Measurements from ENCODE around the gene SLC6A19.

The SLC6A19 gene

GRCh38 chr5:1164696-1165630 is 36.4 kb upstream of the SLC6A19 start:
- Histone ChIP-seq H3K27ac (no peak overlapping the region), H3K4me3 (no peak overlapping the region)

DNA sequence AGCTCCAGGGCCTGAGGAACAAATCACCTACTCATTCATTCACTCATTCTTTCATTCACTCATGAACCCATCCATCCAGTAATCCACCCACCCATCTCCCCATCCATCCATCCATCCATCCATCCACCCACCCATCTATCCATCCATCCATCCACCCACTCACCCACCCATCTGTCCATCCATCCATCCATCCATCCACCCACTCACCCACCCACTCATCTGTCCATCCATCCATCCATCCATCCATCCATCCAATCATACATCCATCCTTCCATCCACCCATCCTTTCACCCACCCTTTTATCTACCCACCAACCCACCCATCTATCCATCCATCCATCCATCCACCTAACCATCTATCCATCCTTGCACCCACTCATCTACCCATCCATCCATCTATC is 35.5 kb upstream of the SLC6A19 start:
- H3K4me3 ChIP-seq = no peak overlapping the region
- H3K27ac ChIP-seq = no peak overlapping the region

DNA sequence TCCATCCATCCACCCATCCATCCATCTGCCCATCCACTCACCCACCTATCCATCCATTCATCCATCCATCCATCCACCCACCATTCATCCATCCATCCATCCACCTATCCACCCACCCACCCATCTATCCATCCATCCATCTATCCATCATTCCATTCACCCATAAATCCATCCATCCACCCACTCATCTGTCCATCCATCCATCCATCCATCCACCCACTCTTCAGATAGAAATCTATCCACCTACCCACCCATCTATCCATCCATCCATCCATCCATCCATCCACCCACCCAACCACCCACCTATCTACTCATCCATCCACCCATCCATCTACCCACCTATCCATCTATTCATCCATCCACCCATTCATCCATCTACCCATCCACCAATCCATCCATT is 35.0 kb upstream of the SLC6A19 start:
- H3K27ac ChIP-seq = no peak overlapping the region
- no peak overlapping the region for H3K4me3 ChIP-seq

DNA sequence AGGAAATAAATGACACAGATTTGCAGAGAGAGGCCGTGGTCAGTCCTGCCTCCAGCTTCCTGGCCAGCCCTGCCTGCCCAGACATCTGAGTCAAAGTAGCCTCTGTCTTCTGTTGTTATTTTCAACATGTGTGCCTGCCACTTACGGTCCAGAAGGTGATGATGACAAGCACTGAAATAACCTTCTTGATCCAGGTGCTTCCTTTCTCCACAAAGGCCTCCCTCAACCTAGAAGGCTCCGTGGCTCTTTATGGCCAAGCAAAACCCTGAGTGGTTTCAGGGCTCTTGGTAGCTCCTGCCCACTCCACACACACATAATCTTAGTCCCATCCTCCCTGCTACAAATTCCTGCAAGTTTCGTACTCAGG is 34.1 kb upstream of the SLC6A19 start:
- Histone ChIP-seq H3K4me3 (no peak overlapping the region), H3K27ac (no peak overlapping the region)

DNA sequence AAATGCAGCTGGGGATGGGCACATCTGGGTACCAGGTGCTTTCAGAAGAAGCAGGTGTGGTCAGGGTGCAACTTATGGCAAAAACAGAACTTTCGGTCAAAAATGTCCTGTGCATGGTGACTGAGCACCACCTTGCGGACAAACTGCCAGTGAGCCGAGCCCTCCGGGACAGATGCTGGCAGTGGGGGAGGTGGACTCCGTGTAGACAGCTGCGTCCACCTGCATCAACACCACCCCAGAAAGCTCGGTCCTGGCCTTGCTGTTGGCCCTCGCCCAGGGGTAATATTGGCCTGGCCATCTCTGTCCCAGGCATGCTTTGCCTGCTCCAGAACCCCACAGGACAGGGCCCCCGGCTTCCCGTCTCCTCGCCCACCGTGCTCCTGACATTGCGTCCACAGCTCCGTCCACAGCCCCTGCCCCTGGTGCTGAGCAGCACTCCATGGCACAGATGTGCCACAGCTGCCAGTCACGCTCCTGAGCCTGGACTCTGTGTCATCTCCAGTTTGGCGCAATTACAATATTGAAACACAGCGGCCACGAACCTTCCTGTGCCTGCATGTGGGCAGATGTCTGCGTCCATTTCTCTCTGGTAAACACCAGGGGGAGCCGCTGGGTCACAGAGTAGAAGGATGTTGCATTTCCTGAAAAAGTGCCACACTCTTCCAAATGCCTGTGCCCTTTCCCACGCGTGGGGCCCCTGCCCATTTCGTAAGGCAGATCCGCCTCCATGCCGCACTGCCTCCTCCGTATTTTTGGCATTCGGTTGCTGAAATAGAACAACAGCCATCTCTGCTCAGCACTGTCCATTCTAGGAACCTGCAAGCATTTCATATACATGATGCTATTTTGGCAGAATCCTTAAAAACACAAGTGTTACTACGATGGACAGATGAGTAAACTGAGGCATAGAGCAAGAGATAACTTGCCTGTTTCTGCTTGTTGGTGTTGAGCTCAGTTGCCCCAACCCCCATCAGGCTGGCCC is 33.4 kb upstream of the SLC6A19 start:
- no peak overlapping the region for H3K4me3 ChIP-seq
- H3K27ac ChIP-seq = no peak overlapping the region

- H3K4me3 ChIP-seq = no peak overlapping the region
Measured at GRCh38 chr5:1168796-1169195, 32.6 kb upstream of the SLC6A19 start.

GRCh38 chr5:1169211-1170115 is 31.9 kb upstream of the SLC6A19 start:
- Histone ChIP-seq H3K4me3 (no peak overlapping the region), H3K27ac (no peak overlapping the region)

More at GRCh38 chr5:1168796-1169195, 32.6 kb upstream of the SLC6A19 start:
- no peak overlapping the region for H3K27ac ChIP-seq

DNA sequence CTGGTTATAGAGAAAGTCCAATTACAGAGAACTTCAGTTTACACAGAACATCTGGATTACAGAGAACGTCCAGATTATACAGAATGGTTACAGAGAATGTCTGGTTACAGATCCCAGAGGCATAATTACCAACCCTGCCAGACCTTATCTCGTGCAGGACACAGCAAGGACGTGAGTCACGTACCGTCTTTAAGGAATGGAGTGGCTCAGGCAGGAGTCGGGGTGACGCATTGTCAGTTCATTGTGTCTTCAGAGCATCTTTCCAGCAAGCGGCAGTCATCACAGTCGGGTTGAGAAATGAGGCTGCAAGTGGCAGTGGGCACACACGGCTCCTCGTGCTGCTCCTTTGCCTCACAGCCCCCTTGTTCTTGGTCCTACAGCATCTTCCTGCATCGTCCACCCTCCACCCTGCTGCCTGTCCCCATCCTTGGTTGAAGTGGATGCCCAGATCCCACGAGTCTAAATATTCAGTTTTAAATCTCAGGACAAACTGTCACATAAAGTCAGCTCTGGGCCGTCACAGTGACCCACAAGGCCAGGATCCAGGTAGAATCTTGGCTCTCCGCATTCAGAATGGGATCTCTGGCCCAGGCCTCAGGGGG is 30.0 kb upstream of the SLC6A19 start:
- H3K27ac ChIP-seq = no peak overlapping the region
- H3K4me3 ChIP-seq = no peak overlapping the region

GRCh38 chr5:1172007-1172581 is 29.3 kb upstream of the SLC6A19 start:
- no peak overlapping the region for H3K4me3 ChIP-seq

DNA sequence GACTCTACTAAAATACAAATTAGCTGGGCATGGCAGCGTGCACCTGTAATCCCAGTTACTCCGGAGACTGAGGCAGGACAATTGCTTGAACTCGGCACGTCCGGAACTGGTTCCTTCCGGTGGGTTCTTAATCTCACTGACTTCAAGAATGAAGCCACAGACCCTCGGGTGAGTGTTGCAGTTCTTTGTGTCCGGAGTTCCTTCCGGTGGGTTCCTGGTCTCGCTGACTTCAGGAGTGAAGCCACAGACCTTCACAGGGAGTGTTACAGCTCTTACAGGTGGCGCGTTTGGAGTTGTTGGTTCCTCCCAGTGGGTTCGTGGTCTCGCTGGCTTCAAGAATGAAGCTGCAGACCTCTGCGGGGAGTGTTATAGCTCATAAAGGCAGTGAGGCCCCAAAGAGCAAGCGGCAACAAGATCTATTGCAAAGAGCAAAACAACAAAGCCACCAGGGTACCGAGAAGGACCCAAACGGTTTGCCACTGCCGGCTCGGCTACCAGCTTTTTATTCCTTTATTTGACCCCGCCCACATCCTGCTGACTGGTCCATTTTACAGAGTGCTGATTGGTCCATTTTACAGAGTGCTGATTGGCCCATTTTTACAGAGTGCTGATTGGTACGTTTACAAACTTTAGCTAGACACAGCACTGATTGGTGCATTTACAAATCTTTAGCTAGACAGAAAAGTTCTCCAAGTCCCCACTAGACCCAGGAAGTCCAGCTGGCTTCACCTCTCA is 28.6 kb upstream of the SLC6A19 start:
- no peak overlapping the region for H3K27ac ChIP-seq

More at GRCh38 chr5:1172007-1172581, 29.3 kb upstream of the SLC6A19 start:
- H3K27ac ChIP-seq = no peak overlapping the region

DNA sequence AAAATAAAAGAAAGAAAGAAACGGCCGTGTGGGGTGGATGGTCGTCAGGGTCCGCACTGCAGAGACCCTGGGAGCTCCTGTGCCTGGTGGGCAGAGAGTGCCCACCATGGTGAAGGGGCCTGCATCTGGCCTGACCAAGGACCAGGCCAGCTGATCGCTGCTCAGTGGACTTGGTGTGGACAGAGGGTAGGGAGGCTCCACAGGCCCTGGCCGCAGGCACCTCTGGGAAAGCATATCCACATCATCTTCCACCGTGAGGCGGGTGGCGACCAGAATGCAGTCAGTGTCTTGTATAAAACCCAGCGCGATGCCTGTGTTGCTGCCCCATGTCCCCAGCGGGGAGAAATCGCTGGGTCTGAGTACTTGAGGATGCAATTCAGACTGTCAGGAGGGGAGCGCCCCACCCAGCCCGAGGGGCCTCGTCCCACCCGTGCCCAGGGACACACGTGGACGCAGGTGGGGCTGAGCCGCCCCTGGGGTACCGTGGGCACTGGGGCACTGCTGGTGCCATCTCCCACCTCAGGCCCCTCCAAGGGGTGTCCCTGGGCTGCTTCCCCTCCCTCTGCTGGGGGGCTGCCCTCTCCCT is 27.8 kb upstream of the SLC6A19 start:
- no peak overlapping the region for H3K27ac ChIP-seq
- H3K4me3 ChIP-seq = no peak overlapping the region

More for the DNA sequence above, 28.6 kb upstream of the SLC6A19 start:
- no peak overlapping the region for H3K4me3 ChIP-seq

GRCh38 chr5:1174122-1174936 is 27.1 kb upstream of the SLC6A19 start:
- Histone ChIP-seq H3K27ac (no peak overlapping the region), H3K4me3 (no peak overlapping the region)

DNA sequence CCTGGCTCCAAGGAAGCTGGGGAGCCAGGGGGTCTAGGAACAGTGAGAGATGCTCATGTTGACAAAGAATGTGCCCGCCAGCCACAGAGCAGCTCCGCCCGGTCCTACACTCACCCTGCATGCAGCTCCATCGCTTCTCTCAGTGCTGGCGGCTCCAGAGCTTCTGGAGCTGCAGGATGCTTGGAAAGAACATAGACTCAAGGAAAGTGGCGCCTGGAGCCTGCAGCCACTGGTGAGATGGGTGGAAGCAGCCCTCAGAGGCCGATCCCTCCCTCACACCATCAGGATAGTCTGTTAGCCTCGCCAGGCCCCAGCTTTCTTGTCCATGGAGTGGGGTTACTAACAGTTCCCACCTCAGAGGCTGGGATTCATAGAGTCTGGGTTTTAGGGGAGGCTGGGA is 26.4 kb upstream of the SLC6A19 start:
- H3K4me3 ChIP-seq = no peak overlapping the region
- H3K27ac ChIP-seq = no peak overlapping the region

DNA sequence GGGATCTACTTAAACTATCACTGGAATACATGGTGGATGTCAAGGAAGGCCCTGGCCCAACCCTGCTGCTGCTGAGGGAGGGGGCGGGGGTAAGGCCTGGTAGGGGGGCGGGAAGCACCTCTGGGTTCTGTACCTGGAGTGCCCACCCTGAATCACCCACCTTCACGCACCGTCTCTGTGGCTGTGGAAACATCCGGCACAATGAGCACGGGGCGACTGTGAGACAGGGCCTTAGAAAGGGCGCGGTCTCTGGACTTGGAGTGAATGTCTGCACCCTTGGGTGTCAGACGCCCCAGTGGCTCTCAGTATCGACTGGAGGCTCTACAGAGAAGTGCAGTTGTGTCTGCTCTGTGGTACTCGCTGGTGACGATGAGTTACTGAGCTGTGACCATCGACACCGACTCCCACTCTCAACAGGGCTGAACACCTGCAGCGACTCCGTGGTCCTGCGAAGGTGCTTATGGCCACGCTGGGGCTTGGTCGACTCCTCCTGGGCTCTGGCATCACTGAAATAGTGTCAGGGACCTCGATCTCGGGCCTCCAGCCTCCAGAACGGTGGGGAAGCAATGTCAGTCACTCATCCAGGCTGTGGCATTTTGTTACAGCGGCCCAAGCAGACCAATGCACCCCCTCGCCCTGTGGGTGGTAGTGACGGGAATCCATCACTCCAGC is 25.5 kb upstream of the SLC6A19 start:
- Histone ChIP-seq H3K27ac (no peak overlapping the region), H3K4me3 (no peak overlapping the region)

DNA sequence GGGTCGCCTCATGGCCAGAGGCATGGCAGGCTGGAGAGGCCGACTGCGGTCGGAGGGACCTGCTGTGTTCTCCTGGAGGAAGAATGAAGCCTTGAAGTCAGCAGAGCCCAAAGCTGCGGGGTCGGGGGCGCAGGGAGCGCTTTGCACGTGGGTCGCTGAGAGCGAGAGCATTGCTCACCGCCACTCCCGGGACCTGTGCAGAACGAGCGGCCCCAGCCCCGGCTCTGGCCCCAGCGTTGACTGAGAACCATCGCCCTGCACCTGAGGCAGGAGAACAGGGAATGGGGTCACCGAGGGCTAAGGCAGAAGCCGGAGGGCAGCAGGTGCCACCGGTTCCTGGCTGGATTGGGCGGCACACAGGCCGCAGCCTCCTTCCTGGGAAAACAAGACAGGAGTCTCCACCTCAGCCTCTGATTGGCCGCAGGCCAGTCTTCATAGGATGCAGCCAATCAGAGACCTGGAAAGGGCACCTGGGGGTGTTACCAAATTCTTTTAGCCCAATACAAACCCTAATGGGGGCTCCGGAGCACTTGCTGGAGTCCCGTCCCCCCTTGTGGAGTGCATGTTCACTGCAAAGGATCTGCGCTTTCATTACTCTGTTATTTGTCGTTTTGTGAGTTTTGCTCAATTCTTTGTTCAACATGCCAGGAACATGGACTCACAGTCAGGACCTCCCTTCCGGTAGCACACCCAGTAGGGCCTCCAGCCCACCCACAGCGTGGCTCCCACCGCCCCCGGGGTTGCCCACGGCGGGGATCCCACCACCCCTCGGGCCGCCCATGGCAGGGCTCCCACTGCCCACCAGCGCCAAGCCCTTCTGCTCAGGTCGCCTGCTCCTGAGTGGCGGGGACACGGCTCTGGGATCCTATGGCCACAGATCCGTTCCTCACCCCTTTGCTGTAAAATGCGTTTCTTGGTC is 24.7 kb upstream of the SLC6A19 start:
- Histone ChIP-seq H3K4me3 (no peak overlapping the region), H3K27ac (no peak overlapping the region)

All from skin epidermis (tissue), 12 donors.